GM23338 (cell line): ENCODE results near the gene ISX. TPM values are rescaled to one million over a fixed set of nuclear protein-coding genes. Genes with fewer than 3 reads are reported as not detected.

Source experiments
- ATAC-seq: fragments of 200-7000 bp; cut with Tn5 transposase; 3 replicates; pipeline ENCODE4 v1.9.1; 2020
- DNase-seq: peaks from one replicate; pipeline ENCODE4 v3.0.0-alpha.2; 2015; ENCODE audit warnings: low spot score
- H2AFZ ChIP-seq: fragments of 200-600 bp; sonication (generic); 2 replicates; pipeline ENCODE4 v1.8.0; 2016; ENCODE audit warnings: antibody characterized with exemption, mild to moderate bottlenecking, moderate library complexity
- H3F3A ChIP-seq: fragments of 200-600 bp; sonication (generic); replicated peaks from 2 replicates; pipeline ENCODE4 v1.8.0; 2017; ENCODE audit warnings: antibody characterized with exemption, mixed run types, low read depth
- H3K27ac ChIP-seq: fragments of 200-600 bp; sonication (generic); 2 replicates; pipeline ENCODE4 v1.6.1; 2016; ENCODE audit warnings: low read depth
- H3K27me3 ChIP-seq: fragments of 200-600 bp; sonication (generic); 2 replicates; pipeline ENCODE4 v1.8.0; 2016; ENCODE audit warnings: mild to moderate bottlenecking, mixed run types, moderate library complexity; ENCODE audit not compliant: insufficient read depth
- H3K36me3 ChIP-seq: fragments of 200-600 bp; sonication (generic); 2 replicates; pipeline ENCODE4 v1.8.0; 2016; ENCODE audit warnings: mild to moderate bottlenecking; ENCODE audit not compliant: insufficient read depth
- H3K4me1 ChIP-seq: fragments of 200-600 bp; sonication (generic); 2 replicates; pipeline ENCODE4 v1.8.0; 2016; ENCODE audit warnings: mild to moderate bottlenecking, moderate library complexity; ENCODE audit not compliant: insufficient read depth
- H3K4me2 ChIP-seq: fragments of 200-600 bp; sonication (generic); 2 replicates; pipeline ENCODE4 v1.7.1; 2017; ENCODE audit warnings: mixed run types
- H3K4me3 ChIP-seq: fragments of 200-600 bp; sonication (generic); 2 replicates; pipeline ENCODE4 v1.6.1; 2016; ENCODE audit warnings: mixed run types
- H3K79me2 ChIP-seq: fragments of 200-600 bp; sonication (generic); replicated peaks from 2 replicates; pipeline ENCODE4 v1.8.0; 2017; ENCODE audit warnings: mild to moderate bottlenecking; ENCODE audit not compliant: insufficient read depth
- H3K9me2 ChIP-seq: fragments of 200-600 bp; sonication (generic); 2 replicates; pipeline ENCODE4 v1.8.0; 2017; ENCODE audit not compliant: insufficient read depth
- H4K20me1 ChIP-seq: fragments of 200-600 bp; sonication (generic); replicated peaks from 2 replicates; pipeline ENCODE4 v1.8.0; 2017; ENCODE audit warnings: mild to moderate bottlenecking; ENCODE audit not compliant: insufficient read depth
- H3K27ac Mint-ChIP-seq: 2 replicates; pipeline ENCODE4 v1.8.0; 2020; ENCODE audit warnings: inconsistent platforms, mild to moderate bottlenecking, moderate library complexity, mixed read lengths
- H3K27me3 Mint-ChIP-seq: 3 replicates; pipeline ENCODE4 v1.8.0; 2022; ENCODE audit warnings: low read depth, mild to moderate bottlenecking, moderate library complexity, mixed read lengths, inconsistent platforms; ENCODE audit not compliant: insufficient read depth, poor library complexity
- H3K36me3 Mint-ChIP-seq: 3 replicates; pipeline ENCODE4 v1.8.0; 2021; ENCODE audit warnings: low read depth, mild to moderate bottlenecking, inconsistent platforms, moderate library complexity, mixed read lengths
- H3K4me1 Mint-ChIP-seq: 3 replicates; pipeline ENCODE4 v1.8.0; 2020; ENCODE audit warnings: mild to moderate bottlenecking, inconsistent platforms, mixed read lengths
- H3K4me3 Mint-ChIP-seq: 3 replicates; pipeline ENCODE4 v1.8.0; 2021; ENCODE audit warnings: moderate library complexity, mild to moderate bottlenecking, inconsistent platforms, mixed read lengths
- H3K9me3 Mint-ChIP-seq: 3 replicates; pipeline ENCODE4 v1.8.0; 2020; ENCODE audit warnings: moderate library complexity, mild to moderate bottlenecking, inconsistent platforms, mixed read lengths
- CREB1 ChIP-seq: fragments of 250-450 bp; sonication (Bioruptor Pico); IDR thresholded peaks from 2 replicates; pipeline ENCODE4 v1.5.0; 2020; ENCODE audit warnings: low read depth, mild to moderate bottlenecking, moderate library complexity
- EZH2 ChIP-seq: fragments of 200-600 bp; sonication (generic); IDR thresholded peaks from one replicate; pipeline ENCODE4 v1.8.0; 2017; ENCODE audit warnings: antibody characterized with exemption, mild to moderate bottlenecking, low read depth; ENCODE audit not compliant: unreplicated experiment
- EZH2phosphoT487 ChIP-seq: fragments of 200-600 bp; sonication (generic); IDR thresholded peaks from one replicate; pipeline ENCODE4 v1.8.1; 2018; ENCODE audit warnings: antibody characterized with exemption; ENCODE audit not compliant: unreplicated experiment
- JUNB ChIP-seq: IDR thresholded peaks from one replicate; pipeline ENCODE4 v1.6.1; 2016; ENCODE audit warnings: antibody characterized with exemption; ENCODE audit not compliant: unreplicated experiment
- NANOG ChIP-seq: IDR thresholded peaks from 2 replicates; pipeline ENCODE4 v1.6.1; 2016; ENCODE audit warnings: antibody characterized with exemption, borderline replicate concordance
- POLR2AphosphoS5 ChIP-seq: IDR thresholded peaks from 2 replicates; pipeline ENCODE4 v1.6.1; 2016; ENCODE audit warnings: antibody characterized with exemption, low read depth
- STAT1 ChIP-seq: IDR thresholded peaks from one replicate; pipeline ENCODE4 v1.6.1; 2016; ENCODE audit warnings: antibody characterized with exemption; ENCODE audit not compliant: unreplicated experiment
- ZNF114 ChIP-seq: fragments of 250-450 bp; sonication (Bioruptor Pico); IDR thresholded peaks from 2 replicates; pipeline ENCODE4 v1.5.0; 2020; ENCODE audit warnings: mild to moderate bottlenecking, moderate library complexity
- ZNF331 ChIP-seq: fragments of 250-450 bp; sonication (Bioruptor Pico); IDR thresholded peaks from 2 replicates; pipeline ENCODE4 v1.5.0; 2020; ENCODE audit warnings: low read depth, mild to moderate bottlenecking, moderate library complexity
- polyA plus RNA-seq: library from polyadenylated mRNA; unstranded; fragments of >200 nt; fragmentation: Nextera tagmentation; extraction: Ambion mirVana; gene quantifications from 2 replicates; pipeline ENCODE4 v1.2.1, GENCODE V29; 2016
- total RNA-seq: library from RNA; depleted of rRNA; stranded (reverse); fragments of >200 nt; shearing (Covaris generic); gene quantifications from 2 replicates; pipeline ENCODE4 v1.2.3, GENCODE V29; 2014
- TF ChIP-seq, protein P1 (sequence below), 2 experiments: fragments of 200-600 bp in 1 of 2; sonication (generic) in 1 of 2; conservative IDR thresholded peaks; 2 replicates each; pipeline versions ENCODE4 v1.5.1 to v1.6.1; 2016 to 2017; ENCODE audit warnings: antibody characterized with exemption in 2 of 2, low read depth in 2 of 2, mild to moderate bottlenecking in 2 of 2, moderate library complexity in 1 of 2
- TF ChIP-seq, protein P2 (sequence below): fragments of 250-450 bp; sonication (Bioruptor Pico); IDR thresholded peaks from 2 replicates; pipeline ENCODE4 v1.5.0; 2020; ENCODE audit warnings: mild to moderate bottlenecking, moderate library complexity
- TF ChIP-seq, protein P3 (sequence below): IDR thresholded peaks from 2 replicates; pipeline ENCODE4 v1.6.1; 2016; ENCODE audit warnings: antibody characterized with exemption
- TF ChIP-seq, protein P4 (sequence below): IDR thresholded peaks from one replicate; pipeline ENCODE4 v1.6.1; 2018; ENCODE audit warnings: antibody characterized with exemption; ENCODE audit not compliant: unreplicated experiment

ISX gene
- total and polyA plus RNA-seq, 2 experiments from 2014 or later: not detected

DNA sequence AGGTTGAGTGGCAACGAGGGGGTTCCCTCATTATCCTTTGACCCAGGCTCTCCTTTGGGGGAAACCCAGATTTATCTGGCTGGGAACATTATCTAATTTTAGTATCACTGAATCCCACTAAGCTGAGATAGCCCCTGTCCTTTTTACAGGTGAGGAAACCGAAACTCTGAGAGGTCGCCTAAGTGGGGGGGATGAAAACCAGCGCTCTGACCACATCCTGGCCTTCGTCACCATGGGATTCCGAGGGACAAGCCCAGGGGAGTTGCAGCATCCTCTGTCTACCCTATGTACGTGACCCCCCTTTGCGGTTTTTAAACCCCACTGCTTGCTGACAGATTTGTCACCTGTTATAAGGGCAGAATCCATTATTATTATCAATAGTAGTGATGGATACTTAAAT lies 61.0 kb downstream of the ISX start:
- Histone ChIP-seq H3K27ac (no peak overlapping the region), H3K4me1 (peaks cover 6% of the 10 kb centered on the region; the same call in 1 of the 2 replicates), H3K4me3 (no peak overlapping the region), H3K9me2 (no peaks in the 10 kb centered on the region), H3K36me3 (no peaks in the 10 kb centered on the region), H2AFZ (no peak overlapping the region), H3K4me2 (no peak overlapping the region), H3F3A (no peaks in the 10 kb centered on the region), H4K20me1 (no peaks in the 10 kb centered on the region), H3K79me2 (no peaks in the 10 kb centered on the region), H3K27me3 (no peaks in the 10 kb centered on the region)
- no peak for ATAC-seq
- H3K9me3 Mint-ChIP-seq: peaks cover 6% of the 10 kb centered on the region; the same call in 1 of the 3 replicates
- no peak overlapping the region for H3K4me3 Mint-ChIP-seq
- H3K4me1 Mint-ChIP-seq: peaks cover 7% of the 10 kb centered on the region
- H3K27ac Mint-ChIP-seq: no peak overlapping the region
- no peak for DNase-seq
- TF ChIP-seq, protein P1, sequence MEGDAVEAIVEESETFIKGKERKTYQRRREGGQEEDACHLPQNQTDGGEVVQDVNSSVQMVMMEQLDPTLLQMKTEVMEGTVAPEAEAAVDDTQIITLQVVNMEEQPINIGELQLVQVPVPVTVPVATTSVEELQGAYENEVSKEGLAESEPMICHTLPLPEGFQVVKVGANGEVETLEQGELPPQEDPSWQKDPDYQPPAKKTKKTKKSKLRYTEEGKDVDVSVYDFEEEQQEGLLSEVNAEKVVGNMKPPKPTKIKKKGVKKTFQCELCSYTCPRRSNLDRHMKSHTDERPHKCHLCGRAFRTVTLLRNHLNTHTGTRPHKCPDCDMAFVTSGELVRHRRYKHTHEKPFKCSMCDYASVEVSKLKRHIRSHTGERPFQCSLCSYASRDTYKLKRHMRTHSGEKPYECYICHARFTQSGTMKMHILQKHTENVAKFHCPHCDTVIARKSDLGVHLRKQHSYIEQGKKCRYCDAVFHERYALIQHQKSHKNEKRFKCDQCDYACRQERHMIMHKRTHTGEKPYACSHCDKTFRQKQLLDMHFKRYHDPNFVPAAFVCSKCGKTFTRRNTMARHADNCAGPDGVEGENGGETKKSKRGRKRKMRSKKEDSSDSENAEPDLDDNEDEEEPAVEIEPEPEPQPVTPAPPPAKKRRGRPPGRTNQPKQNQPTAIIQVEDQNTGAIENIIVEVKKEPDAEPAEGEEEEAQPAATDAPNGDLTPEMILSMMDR (conservative IDR thresholded peaks at IDR 0.05; ENCODE audit: low read depth in 2 of 2): no peak
- TF ChIP-seq POLR2AphosphoS5 (no peak), ZNF114 (CRISPR knock-in tag) (no peak), EZH2 (no peak), STAT1 (no peak), CREB1 (CRISPR knock-in tag) (no peak), EZH2phosphoT487 (no peak), JUNB (no peak), NANOG (no peak), ZNF331 (no peak)
- TF ChIP-seq, protein P2, sequence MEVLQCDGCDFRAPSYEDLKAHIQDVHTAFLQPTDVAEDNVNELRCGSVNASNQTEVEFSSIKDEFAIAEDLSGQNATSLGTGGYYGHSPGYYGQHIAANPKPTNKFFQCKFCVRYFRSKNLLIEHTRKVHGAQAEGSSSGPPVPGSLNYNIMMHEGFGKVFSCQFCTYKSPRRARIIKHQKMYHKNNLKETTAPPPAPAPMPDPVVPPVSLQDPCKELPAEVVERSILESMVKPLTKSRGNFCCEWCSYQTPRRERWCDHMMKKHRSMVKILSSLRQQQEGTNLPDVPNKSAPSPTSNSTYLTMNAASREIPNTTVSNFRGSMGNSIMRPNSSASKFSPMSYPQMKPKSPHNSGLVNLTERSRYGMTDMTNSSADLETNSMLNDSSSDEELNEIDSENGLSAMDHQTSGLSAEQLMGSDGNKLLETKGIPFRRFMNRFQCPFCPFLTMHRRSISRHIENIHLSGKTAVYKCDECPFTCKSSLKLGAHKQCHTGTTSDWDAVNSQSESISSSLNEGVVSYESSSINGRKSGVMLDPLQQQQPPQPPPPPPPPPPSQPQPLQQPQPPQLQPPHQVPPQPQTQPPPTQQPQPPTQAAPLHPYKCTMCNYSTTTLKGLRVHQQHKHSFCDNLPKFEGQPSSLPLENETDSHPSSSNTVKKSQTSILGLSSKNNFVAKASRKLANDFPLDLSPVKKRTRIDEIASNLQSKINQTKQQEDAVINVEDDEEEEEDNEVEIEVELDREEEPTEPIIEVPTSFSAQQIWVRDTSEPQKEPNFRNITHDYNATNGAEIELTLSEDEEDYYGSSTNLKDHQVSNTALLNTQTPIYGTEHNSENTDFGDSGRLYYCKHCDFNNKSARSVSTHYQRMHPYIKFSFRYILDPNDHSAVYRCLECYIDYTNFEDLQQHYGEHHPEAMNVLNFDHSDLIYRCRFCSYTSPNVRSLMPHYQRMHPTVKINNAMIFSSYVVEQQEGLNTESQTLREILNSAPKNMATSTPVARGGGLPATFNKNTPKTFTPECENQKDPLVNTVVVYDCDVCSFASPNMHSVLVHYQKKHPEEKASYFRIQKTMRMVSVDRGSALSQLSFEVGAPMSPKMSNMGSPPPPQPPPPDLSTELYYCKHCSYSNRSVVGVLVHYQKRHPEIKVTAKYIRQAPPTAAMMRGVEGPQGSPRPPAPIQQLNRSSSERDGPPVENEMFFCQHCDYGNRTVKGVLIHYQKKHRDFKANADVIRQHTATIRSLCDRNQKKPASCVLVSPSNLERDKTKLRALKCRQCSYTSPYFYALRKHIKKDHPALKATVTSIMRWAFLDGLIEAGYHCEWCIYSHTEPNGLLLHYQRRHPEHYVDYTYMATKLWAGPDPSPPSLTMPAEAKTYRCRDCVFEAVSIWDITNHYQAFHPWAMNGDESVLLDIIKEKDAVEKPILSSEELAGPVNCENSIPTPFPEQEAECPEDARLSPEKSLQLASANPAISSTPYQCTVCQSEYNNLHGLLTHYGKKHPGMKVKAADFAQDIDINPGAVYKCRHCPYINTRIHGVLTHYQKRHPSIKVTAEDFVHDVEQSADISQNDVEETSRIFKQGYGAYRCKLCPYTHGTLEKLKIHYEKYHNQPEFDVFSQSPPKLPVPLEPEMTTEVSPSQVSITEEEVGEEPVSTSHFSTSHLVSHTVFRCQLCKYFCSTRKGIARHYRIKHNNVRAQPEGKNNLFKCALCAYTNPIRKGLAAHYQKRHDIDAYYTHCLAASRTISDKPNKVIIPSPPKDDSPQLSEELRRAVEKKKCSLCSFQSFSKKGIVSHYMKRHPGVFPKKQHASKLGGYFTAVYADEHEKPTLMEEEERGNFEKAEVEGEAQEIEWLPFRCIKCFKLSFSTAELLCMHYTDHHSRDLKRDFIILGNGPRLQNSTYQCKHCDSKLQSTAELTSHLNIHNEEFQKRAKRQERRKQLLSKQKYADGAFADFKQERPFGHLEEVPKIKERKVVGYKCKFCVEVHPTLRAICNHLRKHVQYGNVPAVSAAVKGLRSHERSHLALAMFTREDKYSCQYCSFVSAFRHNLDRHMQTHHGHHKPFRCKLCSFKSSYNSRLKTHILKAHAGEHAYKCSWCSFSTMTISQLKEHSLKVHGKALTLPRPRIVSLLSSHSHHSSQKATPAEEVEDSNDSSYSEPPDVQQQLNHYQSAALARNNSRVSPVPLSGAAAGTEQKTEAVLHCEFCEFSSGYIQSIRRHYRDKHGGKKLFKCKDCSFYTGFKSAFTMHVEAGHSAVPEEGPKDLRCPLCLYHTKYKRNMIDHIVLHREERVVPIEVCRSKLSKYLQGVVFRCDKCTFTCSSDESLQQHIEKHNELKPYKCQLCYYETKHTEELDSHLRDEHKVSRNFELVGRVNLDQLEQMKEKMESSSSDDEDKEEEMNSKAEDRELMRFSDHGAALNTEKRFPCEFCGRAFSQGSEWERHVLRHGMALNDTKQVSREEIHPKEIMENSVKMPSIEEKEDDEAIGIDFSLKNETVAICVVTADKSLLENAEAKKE (CRISPR knock-in tag): no peak
- TF ChIP-seq, protein P3, sequence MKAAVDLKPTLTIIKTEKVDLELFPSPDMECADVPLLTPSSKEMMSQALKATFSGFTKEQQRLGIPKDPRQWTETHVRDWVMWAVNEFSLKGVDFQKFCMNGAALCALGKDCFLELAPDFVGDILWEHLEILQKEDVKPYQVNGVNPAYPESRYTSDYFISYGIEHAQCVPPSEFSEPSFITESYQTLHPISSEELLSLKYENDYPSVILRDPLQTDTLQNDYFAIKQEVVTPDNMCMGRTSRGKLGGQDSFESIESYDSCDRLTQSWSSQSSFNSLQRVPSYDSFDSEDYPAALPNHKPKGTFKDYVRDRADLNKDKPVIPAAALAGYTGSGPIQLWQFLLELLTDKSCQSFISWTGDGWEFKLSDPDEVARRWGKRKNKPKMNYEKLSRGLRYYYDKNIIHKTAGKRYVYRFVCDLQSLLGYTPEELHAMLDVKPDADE: no peak
- TF ChIP-seq, protein P4, sequence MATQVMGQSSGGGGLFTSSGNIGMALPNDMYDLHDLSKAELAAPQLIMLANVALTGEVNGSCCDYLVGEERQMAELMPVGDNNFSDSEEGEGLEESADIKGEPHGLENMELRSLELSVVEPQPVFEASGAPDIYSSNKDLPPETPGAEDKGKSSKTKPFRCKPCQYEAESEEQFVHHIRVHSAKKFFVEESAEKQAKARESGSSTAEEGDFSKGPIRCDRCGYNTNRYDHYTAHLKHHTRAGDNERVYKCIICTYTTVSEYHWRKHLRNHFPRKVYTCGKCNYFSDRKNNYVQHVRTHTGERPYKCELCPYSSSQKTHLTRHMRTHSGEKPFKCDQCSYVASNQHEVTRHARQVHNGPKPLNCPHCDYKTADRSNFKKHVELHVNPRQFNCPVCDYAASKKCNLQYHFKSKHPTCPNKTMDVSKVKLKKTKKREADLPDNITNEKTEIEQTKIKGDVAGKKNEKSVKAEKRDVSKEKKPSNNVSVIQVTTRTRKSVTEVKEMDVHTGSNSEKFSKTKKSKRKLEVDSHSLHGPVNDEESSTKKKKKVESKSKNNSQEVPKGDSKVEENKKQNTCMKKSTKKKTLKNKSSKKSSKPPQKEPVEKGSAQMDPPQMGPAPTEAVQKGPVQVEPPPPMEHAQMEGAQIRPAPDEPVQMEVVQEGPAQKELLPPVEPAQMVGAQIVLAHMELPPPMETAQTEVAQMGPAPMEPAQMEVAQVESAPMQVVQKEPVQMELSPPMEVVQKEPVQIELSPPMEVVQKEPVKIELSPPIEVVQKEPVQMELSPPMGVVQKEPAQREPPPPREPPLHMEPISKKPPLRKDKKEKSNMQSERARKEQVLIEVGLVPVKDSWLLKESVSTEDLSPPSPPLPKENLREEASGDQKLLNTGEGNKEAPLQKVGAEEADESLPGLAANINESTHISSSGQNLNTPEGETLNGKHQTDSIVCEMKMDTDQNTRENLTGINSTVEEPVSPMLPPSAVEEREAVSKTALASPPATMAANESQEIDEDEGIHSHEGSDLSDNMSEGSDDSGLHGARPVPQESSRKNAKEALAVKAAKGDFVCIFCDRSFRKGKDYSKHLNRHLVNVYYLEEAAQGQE: no peak
- no peaks in the 10 kb centered on the region for H3K36me3 Mint-ChIP-seq
- peaks cover 3% of the 10 kb centered on the region for H3K27me3 Mint-ChIP-seq
